Epithelial cell of esophagus (primary cell): ENCODE data around the gene AGXT.

Experiments used
- DNase-seq: peaks from one replicate; pipeline ENCODE4 v3.0.0; 2010; ENCODE audit warnings: low read depth
- H3K4me3 ChIP-seq: 2 replicates; pipeline ENCODE4 v1.5.1; 2011; ENCODE audit warnings: mild to moderate bottlenecking, low read length, control low read depth
- CTCF ChIP-seq: IDR thresholded peaks from 2 replicates; pipeline ENCODE4 v1.5.1; 2011; ENCODE audit warnings: low read depth, mild to moderate bottlenecking, low read length, control low read depth, inconsistent platforms; ENCODE audit not compliant: insufficient read depth; ENCODE audit errors: missing control alignments

AGXT gene

GRCh38 chr2:240846873-240847595 lies 21.6 kb upstream of the AGXT start:
- no peak overlapping the region for H3K4me3 ChIP-seq
- TF ChIP-seq CTCF: no peak
- DNase-seq: no peak

- TF ChIP-seq CTCF: no peak
- no peak for DNase-seq
- H3K4me3 ChIP-seq: no peak overlapping the region
Measured at GRCh38 chr2:240847817-240848216, 20.8 kb upstream of the AGXT start.

GRCh38 chr2:240848900-240849680 lies 19.5 kb upstream of the AGXT start:
- DNase-seq: no peak
- no peak for TF ChIP-seq CTCF
- H3K4me3 ChIP-seq: no peak overlapping the region

GRCh38 chr2:240850026-240850425 lies 18.6 kb upstream of the AGXT start:
- no peak overlapping the region for H3K4me3 ChIP-seq
- no peak for DNase-seq
- no peak for TF ChIP-seq CTCF

GRCh38 chr2:240850756-240851077 lies 17.9 kb upstream of the AGXT start:
- no peak for TF ChIP-seq CTCF
- no peak for DNase-seq
- no peak overlapping the region for H3K4me3 ChIP-seq

GRCh38 chr2:240851078-240851991 lies 17.3 kb upstream of the AGXT start:
- no peak overlapping the region for H3K4me3 ChIP-seq
- TF ChIP-seq CTCF: peak; percentile 93
- peak; percentile 79 for DNase-seq
